Right lobe of liver (tissue), 4 donors: ENCODE results near the gene SMIM20.

Experiments
- CTCF ChIP-seq, 4 donors: fragments of 200-600 bp in 3 of 4; fragments of 450-650 bp in 1 of 4; IDR thresholded peaks; one replicate each; pipeline versions ENCODE4 v1.5.1 to v1.8.0; 2016 to 2022; ENCODE audit warnings: antibody characterized with exemption in 4 of 4, mild to moderate bottlenecking in 2 of 4
- POLR2A ChIP-seq: fragments of 450-650 bp; IDR thresholded peaks from one replicate; pipeline ENCODE4 v1.6.1; 2017; ENCODE audit warnings: antibody characterized with exemption, mild to moderate bottlenecking
- donor health status: DM: no; HTN: no; CAD: no.
- donor health status: DM: no; HTN: no; CAD: no.
- donor health status: DM: no; HTN: yes; CAD: no.

GRCh38 chr4:25977397-25978170 lies 63.6 kb downstream of the SMIM20 start:
- TF ChIP-seq CTCF (IDR thresholded peaks at IDR 0.05) (no peak), POLR2A (no peak)
